Pancreas (tissue), 10 donors: ENCODE data around the gene SMARCD3. TPM values are rescaled to one million over a fixed set of nuclear protein-coding genes. Genes with fewer than 3 reads are reported as not detected.

Source experiments
- ATAC-seq, 4 donors: fragments of 200-7000 bp; cut with Tn5 transposase; one replicate each; pipeline versions ENCODE4 v1.8.0 to v1.9.1; 2020; ENCODE audit warnings: mild to moderate bottlenecking in 4 of 4, moderate library complexity in 4 of 4
- DNase-seq, 6 donors: peaks; one replicate each; pipeline ENCODE4 v3.0.0-alpha.2; 2020
- FAIRE-seq: peaks from 2 replicates; lab custom pipeline; 2012; peaks lifted over from hg19 to GRCh38; lab: Jason Lieb, UNC
- H3K27ac ChIP-seq, 4 donors: fragments of 200-600 bp; sonication (generic); 1 replicate in 3 of 4; 2 replicates in 1 of 4; pipeline versions ENCODE4 v1.5.0 to v1.8.0; 2020
- H3K27me3 ChIP-seq, 4 donors: fragments of 200-600 bp; one replicate each; pipeline ENCODE4 v1.8.0; 2021
- H3K36me3 ChIP-seq, 3 donors: fragments of 200-600 bp; sonication (generic) in 1 of 3; one replicate each; pipeline versions ENCODE4 v1.5.0 to v1.8.0; 2020 to 2021
- H3K4me1 ChIP-seq, 3 donors: fragments of 200-600 bp; one replicate each; pipeline ENCODE4 v1.8.0; 2021
- H3K4me3 ChIP-seq, 4 donors: fragments of 200-600 bp; sonication (generic) in 2 of 4; one replicate each; pipeline versions ENCODE4 v1.5.0 to v1.8.0; 2020 to 2021
- H3K9me3 ChIP-seq, 4 donors: fragments of 200-600 bp; one replicate each; pipeline ENCODE4 v1.8.0; 2021
- WGBS, 2 donors: extraction: QIAGEN DNeasy Blood & Tissue Kit; methylation state at CpG; one replicate each; pipeline ENCODE4 v1.1.7; 2013; 5-methylcytosine and 5-hydroxymethylcytosine counted together
- intact Hi-C, 3 donors: fragments of 100-400 bp; cut with DNase I; formaldehyde crosslinking; loops; one replicate each; pipeline versions ENCODE4 v1.11.1 to v1.14.2; 2022
- polyA plus RNA-seq, 2 donors: library from polyadenylated mRNA; stranded (reverse); fragments of 200-250 nt; gene quantifications; one replicate each; pipeline ENCODE4 v1.2.3, GENCODE V29; 2013
- total RNA-seq, 6 donors: library from RNA; stranded (reverse); fragmentation: NEBNext Ultra II Directional in 4 of 6; extraction: Animal tissue kit (Norgen Biotek cat#: 25700) in 4 of 6; gene quantifications; one replicate each; pipeline versions ENCODE4 v1.2.1 to v1.2.4, GENCODE V29; 2021 to 2023
- TF ChIP-seq, protein P1 (sequence below), 4 donors: fragments of 200-600 bp; sonication (generic) in 3 of 4; IDR thresholded peaks; one replicate each; pipeline versions ENCODE4 v1.5.0 to v1.8.0; 2021; ENCODE audit warnings: antibody characterized with exemption in 4 of 4
- donor health status: healthy with polysubstance abuse.
- donor health status: DM: no; HTN: no; CAD: no; lungs with moderate emphysema.
- donor health status: DM: no; HTN: no; CAD: no.
- donor health status: control.
- donor health status: control.
- donor health status: Bipolar disorder and iron deficiency.
- donor health status: DM: yes; HTN: yes; CAD: no.
- donor health status: DM: no; HTN: no; CAD: no.
- donor health status: DM: no; HTN: no; CAD: no.
- donor health status: DM: yes; HTN: yes; CAD: no.

SMARCD3 gene
- total and polyA plus RNA-seq, 8 donors: 13.0 to 69.9 (median 22.7) TPM

DNA sequence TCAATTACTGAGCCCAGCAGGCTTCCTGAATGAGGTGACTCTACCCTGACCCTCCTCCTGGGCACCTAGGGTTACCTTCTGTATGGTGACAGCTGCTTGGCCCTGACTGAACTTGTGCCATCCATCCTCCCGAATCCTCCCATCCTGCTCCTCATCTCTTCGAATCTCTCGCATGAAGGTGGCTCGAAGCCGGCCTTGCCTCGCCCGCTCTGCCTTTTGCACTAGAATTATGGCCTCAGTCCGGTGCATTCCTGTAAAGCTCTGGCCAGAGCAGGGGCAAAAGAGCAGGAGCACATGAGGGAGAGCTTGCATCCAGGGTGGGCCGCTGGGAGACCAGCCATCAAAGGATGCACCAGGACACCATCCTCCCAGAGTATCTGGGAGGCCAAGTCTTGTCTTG, 45.7 kb downstream of the SMARCD3 start:
- H3K9me3 ChIP-seq: no peaks in the 10 kb centered on the region
- H3K4me1 ChIP-seq: no peaks in the 10 kb centered on the region
- no peak for ATAC-seq
- no peak overlapping the region for H3K4me3 ChIP-seq
- no peak overlapping the region for H3K27ac ChIP-seq
- intact Hi-C loops: no loop called here
- H3K36me3 ChIP-seq: no peaks in the 10 kb centered on the region
- no peaks in the 10 kb centered on the region for H3K27me3 ChIP-seq
- TF ChIP-seq, protein P1, sequence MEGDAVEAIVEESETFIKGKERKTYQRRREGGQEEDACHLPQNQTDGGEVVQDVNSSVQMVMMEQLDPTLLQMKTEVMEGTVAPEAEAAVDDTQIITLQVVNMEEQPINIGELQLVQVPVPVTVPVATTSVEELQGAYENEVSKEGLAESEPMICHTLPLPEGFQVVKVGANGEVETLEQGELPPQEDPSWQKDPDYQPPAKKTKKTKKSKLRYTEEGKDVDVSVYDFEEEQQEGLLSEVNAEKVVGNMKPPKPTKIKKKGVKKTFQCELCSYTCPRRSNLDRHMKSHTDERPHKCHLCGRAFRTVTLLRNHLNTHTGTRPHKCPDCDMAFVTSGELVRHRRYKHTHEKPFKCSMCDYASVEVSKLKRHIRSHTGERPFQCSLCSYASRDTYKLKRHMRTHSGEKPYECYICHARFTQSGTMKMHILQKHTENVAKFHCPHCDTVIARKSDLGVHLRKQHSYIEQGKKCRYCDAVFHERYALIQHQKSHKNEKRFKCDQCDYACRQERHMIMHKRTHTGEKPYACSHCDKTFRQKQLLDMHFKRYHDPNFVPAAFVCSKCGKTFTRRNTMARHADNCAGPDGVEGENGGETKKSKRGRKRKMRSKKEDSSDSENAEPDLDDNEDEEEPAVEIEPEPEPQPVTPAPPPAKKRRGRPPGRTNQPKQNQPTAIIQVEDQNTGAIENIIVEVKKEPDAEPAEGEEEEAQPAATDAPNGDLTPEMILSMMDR (IDR thresholded peaks at IDR 0.05): no peak
- WGBS, 2 donors: 83 to 92% methylated on average over 9 of the region's 9 CpGs
- DNase-seq: no peak
- FAIRE-seq: no peak

DNA sequence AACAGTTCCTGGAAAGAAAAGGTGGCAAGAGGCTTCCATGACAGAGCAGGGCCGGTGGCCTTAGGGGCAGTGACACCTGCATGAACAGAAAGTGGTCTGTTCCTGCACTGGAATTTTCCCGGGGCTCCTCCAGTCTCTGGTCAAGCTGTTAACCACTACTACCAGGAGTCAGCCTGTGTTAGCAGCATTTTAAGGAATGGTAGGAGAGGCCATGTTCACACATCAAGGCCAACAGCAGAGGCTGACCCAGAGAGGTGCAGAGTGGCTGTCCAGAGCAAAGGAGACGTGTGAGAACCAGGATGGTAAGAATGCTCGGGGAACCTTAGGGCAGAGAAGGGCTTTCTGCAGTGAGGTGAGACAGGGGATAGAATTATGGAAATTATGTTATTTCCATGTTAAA, 46.7 kb downstream of the SMARCD3 start:
- Histone ChIP-seq H3K4me3 (no peak overlapping the region), H3K27me3 (no peaks in the 10 kb centered on the region), H3K27ac (no peak overlapping the region), H3K36me3 (no peaks in the 10 kb centered on the region), H3K4me1 (no peaks in the 10 kb centered on the region), H3K9me3 (no peaks in the 10 kb centered on the region)
- no peak for FAIRE-seq
- TF ChIP-seq, protein P1 (IDR thresholded peaks at IDR 0.05): no peak
- no peak for DNase-seq
- intact Hi-C loops: no loop called here
- no peak for ATAC-seq
- 53 to 65% methylated on average over 4 of the region's 4 CpGs for WGBS, 2 donors

DNA sequence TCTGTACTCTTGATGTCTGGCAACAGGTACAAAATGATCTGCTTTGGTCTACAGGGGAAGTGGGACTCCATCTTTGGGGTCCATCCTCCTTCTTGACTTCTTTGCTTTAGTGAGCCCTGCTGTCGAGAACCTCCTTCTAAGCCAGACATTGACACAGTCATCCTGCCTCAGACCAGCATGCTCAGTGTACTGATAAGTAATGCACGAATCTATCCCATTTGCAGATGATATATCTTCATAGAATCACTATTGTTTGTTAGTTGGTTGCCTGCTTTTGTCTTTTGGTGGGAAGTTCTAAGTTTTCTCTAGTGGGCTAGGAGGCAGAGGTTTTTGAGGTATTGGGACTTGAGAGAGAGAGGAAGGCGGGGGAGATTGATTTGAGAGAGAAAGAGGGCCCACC, 47.1 kb downstream of the SMARCD3 start:
- 60 to 72% methylated on average over 3 of the region's 3 CpGs for WGBS, 2 donors
- Histone ChIP-seq H3K27me3 (no peaks in the 10 kb centered on the region), H3K36me3 (no peaks in the 10 kb centered on the region), H3K4me3 (no peak overlapping the region), H3K4me1 (no peaks in the 10 kb centered on the region), H3K27ac (no peak overlapping the region), H3K9me3 (no peaks in the 10 kb centered on the region)
- TF ChIP-seq, protein P1 (IDR thresholded peaks at IDR 0.05): no peak
- ATAC-seq (no peak), DNase-seq (no peak), FAIRE-seq (no peak)
- intact Hi-C loops: no loop called here

DNA sequence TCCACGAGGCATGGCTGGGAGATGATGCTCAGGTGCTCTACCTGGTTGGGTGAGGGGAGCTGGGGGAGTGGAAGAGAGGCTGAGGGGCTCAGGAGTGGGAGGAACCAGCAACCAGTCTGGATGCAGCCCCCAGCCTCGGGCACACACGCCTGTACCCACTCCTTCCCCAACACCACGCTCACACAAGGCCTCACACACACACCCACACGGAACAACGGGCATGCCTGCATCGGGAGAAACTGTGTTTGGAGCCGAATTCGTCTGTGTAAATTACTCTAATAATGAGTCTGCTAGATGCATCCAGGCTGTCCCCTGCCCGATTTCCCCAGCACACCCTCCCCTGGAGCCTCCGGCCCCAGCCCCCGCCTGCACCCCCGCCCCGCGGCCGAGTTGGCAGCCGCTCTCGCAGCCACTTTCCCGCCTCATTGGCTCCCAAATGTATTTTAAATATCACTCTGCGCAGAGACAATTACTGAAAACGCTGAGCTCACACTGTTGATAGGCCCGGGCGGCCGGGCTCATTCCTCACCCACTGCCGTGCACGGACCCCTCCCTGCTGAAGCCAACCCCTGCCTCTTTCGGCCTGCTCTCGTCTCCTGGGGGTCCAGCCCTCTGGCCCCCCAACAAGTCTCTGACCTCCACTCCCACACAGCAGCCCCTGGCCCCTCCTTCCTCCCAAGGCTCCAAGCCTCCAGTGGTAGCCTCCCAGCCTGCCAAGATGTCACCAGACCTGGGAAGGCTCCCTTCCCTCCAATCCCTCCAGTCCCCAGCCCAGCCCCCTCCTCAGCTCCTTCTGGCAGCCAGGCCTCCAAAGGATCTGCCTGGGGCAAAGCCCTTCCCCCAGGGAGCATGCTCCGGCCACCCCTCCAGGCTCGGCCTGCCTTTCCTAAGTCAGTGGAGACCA, 49.3 kb downstream of the SMARCD3 start:
- Histone ChIP-seq H3K27me3 (no peaks in the 10 kb centered on the region), H3K9me3 (no peaks in the 10 kb centered on the region), H3K27ac (no peak overlapping the region), H3K4me3 (no peak overlapping the region), H3K36me3 (no peaks in the 10 kb centered on the region), H3K4me1 (no peaks in the 10 kb centered on the region)
- TF ChIP-seq, protein P1 (IDR thresholded peaks at IDR 0.05): no peak
- 56% methylated on average over 30 of the region's 30 CpGs for WGBS, 2 donors
- intact Hi-C loops: no loop called here
- peak in 2 of 4 donors; percentile 62 to 67 for ATAC-seq
- no peak for DNase-seq
- no peak for FAIRE-seq

DNA sequence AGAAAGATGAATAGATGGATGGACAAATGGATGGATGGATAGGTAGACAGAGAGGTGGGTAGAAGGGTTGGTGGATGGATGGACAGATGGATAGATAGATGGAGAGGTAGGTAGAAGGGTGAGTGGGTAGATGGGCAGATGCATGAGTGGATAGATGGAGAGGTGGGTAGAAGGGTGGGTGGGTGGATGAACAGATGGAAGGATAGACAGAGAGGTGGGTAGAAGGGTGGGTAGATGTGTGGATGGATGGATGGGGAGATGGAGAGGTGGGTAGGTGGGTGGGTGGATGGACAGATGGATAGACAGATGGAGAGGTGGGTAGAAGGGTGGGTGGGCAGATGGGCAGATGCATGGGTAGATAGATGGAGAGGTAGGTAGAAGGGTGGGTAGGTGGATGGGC, 50.6 kb downstream of the SMARCD3 start:
- FAIRE-seq (no peak), ATAC-seq (no peak), DNase-seq (no peak)
- H3K9me3 ChIP-seq: no peaks in the 10 kb centered on the region
- intact Hi-C loops: no loop called here
- TF ChIP-seq, protein P1 (IDR thresholded peaks at IDR 0.05): no peak
- H3K27me3 ChIP-seq: no peaks in the 10 kb centered on the region
- no peaks in the 10 kb centered on the region for H3K36me3 ChIP-seq
- H3K27ac ChIP-seq: no peak overlapping the region
- no peaks in the 10 kb centered on the region for H3K4me1 ChIP-seq
- H3K4me3 ChIP-seq: no peak overlapping the region
